Measurements from ENCODE around the gene LIMS2. TPM values are rescaled to one million over a fixed set of nuclear protein-coding genes. Genes with fewer than 3 reads are reported as not detected.

LIMS2 gene
- total RNA-seq, 4 donors from 2014 or later = 99.2 to 342 (median 175) TPM

DNA sequence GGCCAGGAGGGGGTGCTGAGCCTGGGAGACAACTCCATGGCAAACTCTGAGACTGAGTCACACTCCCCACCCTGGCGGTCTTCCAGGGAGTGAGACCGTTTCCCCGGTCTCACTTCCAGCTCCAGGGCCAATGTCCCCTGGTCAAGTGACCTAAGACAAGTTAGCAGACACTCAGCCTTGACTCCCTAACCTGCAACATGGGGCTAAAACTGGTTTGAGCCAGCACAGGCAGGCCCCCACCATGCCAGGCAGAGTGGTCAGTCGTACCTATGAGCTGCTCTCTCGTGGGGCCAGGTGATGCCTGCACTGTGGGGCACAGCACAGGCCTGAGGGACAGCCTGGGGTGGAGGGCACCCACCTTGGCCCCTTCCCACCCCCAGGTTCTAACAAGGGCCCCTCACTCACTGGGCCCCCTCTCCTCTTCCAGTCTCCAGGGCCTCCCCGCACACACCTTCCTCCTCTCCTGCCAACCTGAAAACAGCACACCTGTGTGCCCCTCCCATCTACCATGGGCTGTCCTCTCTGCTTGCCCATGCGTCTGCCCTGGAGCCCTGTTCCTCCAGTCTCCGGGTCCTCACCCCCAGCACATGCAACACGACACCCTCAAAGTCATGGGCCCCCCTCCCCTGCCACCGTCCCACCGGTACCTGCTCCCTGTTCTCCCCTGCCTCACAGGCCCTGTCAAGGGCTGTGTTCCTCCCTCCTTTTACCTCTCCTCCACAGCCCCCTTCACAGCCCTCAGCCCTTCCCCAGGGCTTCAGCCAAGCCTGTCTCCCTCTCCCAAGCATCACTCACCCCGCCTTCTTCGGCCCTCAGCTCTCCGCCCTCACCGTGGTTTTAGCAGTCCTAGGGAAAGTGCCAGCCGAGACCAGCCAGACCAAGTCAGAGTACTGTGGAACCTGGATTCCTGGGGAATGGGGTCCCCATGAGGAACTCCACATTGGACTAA lies 27.8 kb downstream of the LIMS2 start:
- Histone ChIP-seq H3K36me3 (peaks cover 0 to 64% (median 38%) of the 10 kb centered on the region in 4 donors), H3K27me3 (no peaks in the 10 kb centered on the region), H3K9me3 (no peaks in the 10 kb centered on the region), H3K4me3 (no peak overlapping the region), H3K4me1 (peaks cover 94 to 100% (median 98%) of the 10 kb centered on the region in 4 donors), H3K27ac (replicated peaks in 1 of 4) (peak overlapping the region; percentile 79 to 84 (median 80))
- intact Hi-C loops (cut with DNase I) = loop anchor here (5.0 kb wide), 1 partner anchor 35 kb away; no protein-coding TSS in a partner anchor
- no peak for DNase-seq (ENCODE audit: extremely low spot score)
- WGBS = 59% methylated on average over 9 of the region's 16 CpGs
- no peak for TF ChIP-seq POLR2A (IDR thresholded peaks at IDR 0.05; ENCODE audit: low read depth)
- peak in 1 of 2 donors; percentile 35 for TF ChIP-seq POLR2AphosphoS5 (IDR thresholded peaks at IDR 0.05)
- TF ChIP-seq, protein P1, sequence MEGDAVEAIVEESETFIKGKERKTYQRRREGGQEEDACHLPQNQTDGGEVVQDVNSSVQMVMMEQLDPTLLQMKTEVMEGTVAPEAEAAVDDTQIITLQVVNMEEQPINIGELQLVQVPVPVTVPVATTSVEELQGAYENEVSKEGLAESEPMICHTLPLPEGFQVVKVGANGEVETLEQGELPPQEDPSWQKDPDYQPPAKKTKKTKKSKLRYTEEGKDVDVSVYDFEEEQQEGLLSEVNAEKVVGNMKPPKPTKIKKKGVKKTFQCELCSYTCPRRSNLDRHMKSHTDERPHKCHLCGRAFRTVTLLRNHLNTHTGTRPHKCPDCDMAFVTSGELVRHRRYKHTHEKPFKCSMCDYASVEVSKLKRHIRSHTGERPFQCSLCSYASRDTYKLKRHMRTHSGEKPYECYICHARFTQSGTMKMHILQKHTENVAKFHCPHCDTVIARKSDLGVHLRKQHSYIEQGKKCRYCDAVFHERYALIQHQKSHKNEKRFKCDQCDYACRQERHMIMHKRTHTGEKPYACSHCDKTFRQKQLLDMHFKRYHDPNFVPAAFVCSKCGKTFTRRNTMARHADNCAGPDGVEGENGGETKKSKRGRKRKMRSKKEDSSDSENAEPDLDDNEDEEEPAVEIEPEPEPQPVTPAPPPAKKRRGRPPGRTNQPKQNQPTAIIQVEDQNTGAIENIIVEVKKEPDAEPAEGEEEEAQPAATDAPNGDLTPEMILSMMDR (IDR thresholded peaks at IDR 0.05) = no peak

DNA sequence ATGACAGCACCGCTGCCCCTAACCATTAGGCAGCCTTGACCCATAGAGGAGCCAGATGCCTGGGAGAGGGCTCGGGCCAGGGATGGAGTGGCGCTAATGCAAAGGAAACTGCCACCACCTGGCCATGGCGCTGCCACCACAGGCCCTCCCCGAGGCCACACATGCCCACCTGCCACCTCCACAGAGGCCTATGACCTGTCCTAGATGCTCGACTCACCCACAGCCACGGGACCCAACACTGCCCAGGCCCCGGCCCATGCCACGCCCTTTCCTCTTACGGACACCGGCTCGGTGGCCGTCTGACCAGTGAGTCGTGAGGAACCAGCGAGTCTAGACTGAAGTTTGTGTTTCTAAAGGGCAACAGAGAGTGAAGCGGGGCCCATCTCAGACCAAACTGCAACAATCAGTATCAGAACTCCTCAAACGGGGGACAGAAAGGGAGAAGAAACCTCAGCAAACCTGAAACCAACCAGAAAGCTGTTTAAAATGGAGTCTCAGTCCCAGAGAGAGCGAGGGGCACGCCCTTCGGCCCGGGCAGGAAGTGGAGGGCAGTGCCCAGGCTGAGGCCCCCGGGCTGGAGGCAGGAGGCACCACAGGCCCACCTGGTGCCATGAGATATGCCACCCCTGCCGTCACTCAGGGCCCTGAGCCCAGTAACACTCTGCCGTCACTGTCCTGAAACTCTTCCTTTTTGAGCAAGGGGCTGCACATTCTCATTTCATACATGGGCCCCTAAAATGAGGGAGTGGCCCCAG lies 28.7 kb downstream of the LIMS2 start:
- 49% methylated on average over 4 of the region's 24 CpGs for whole genome bisulfite sequencing
- peaks cover 0 to 70% (median 45%) of the 10 kb centered on the region in 4 donors for H3K36me3 ChIP-seq
- no peak overlapping the region for H3K4me3 ChIP-seq
- no peak for TF ChIP-seq EP300 (IDR thresholded peaks at IDR 0.05)
- TF ChIP-seq POLR2A (IDR thresholded peaks at IDR 0.05; ENCODE audit: low read depth) = no peak
- no peak for TF ChIP-seq POLR2AphosphoS5 (IDR thresholded peaks at IDR 0.05)
- TF ChIP-seq, protein P1 (IDR thresholded peaks at IDR 0.05) = no peak
- no peaks in the 10 kb centered on the region for H3K9me3 ChIP-seq
- peaks cover 94 to 100% (median 98%) of the 10 kb centered on the region in 4 donors for H3K4me1 ChIP-seq
- DNase-seq (ENCODE audit: extremely low spot score) = no peak
- no peaks in the 10 kb centered on the region for H3K27me3 ChIP-seq
- intact Hi-C loops (cut with DNase I) = loop anchor here (5.0 kb wide), 1 partner anchor 36 kb away; no protein-coding TSS in a partner anchor
- peak overlapping the region; percentile 79 to 84 (median 80) for H3K27ac ChIP-seq (replicated peaks in 1 of 4)

DNA sequence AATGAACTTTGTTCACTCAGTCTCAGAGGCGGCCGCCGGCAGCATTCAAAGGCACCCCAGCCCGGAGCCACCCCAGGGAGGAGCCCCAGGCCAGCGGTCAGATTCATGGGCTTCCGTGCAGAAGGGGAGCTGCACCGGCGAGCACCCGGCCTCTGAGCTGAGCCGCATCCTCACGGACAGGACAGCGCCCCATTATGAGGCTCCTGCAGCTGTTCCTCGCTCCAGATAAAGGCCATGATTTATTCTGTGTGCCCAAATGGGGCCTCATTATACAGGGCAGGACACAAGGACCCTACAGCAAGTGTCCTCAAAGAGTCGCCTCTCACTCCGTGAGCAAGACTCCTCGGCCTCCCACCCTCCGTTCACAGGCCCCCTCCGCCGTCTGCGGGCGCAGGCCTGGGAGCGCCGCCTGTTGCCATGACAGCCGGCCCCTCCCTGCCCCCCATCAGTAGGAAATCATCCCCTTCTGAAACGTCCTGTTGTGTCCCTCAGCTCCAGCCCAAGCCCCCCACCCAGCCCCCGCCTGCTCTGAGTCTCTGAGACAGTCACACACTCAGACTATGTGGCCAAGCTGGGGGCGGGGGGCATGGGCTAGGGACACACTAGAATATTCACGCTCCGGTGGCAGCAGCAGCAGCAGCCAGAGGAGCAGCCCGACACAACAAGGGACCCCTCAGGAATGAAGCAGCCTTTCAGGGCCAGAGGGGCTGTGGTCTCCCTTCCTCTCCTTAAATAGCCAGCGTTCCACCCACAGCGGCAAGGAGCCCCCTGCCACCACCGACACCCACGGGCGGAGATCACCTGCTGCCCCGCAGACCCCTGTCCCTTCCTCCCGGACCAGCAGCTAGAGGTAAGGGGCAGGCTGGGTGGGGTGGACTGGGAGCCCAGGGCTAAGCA lies 29.7 kb downstream of the LIMS2 start, which contains the start of gene GPR17:
TSS of gene GPR17 (plus strand) at position 759 of the 897 bp plus-strand sequence. CDS start 4,583 bp downstream, outside the sequence.
- Histone ChIP-seq H3K4me3 (no peak within 1 kb of the TSS), H3K27ac (replicated peaks in 1 of 4) (peak within 1 kb of the TSS; percentile 79 to 84 (median 80)), H3K27me3 (no peaks in the 10 kb centered on the region), H3K36me3 (peaks cover 7 to 74% (median 48%) of the 10 kb centered on the region in 4 donors), H3K4me1 (peaks cover 92 to 100% (median 98%) of the 10 kb centered on the region in 4 donors), H3K9me3 (no peaks in the 10 kb centered on the region)
- intact Hi-C loops (cut with DNase I) = loop anchor here (5.0 kb wide), 1 partner anchor 37 kb away; no protein-coding TSS in a partner anchor
- no peak for DNase-seq (ENCODE audit: extremely low spot score)
- TF ChIP-seq POLR2AphosphoS5 (IDR thresholded peaks at IDR 0.05) (no peak), POLR2A (IDR thresholded peaks at IDR 0.05; ENCODE audit: low read depth) (no peak), EP300 (IDR thresholded peaks at IDR 0.05) (no peak)
- TF ChIP-seq, protein P1 (IDR thresholded peaks at IDR 0.05) = no peak
- WGBS = 74% methylated on average over 30 of the region's 37 CpGs

DNA sequence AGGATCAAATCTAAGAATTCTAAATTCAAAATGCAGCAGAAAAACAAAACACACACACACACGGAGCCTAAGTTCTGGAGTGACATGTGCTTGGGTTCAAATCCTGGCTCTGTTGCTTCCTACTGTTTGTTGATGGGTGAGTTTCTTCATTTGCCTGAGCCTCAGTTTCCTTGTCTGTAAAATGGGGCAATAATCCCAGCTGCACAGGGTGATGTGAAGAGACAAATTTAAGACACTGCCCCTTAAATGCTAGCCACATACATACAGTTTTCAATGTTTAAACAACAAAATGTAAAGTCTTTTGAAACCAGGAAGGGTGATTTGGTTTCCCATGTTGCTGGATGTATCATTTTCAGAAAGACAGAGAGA lies 30.3 kb downstream of the LIMS2 start:
- no peaks in the 10 kb centered on the region for H3K9me3 ChIP-seq
- no peak overlapping the region for H3K4me3 ChIP-seq
- H3K27me3 ChIP-seq = no peaks in the 10 kb centered on the region
- H3K4me1 ChIP-seq = peaks cover 92 to 100% (median 98%) of the 10 kb centered on the region in 4 donors
- WGBS = 56% methylated on average over 1 of the region's 1 CpG
- no peak for DNase-seq (ENCODE audit: extremely low spot score)
- peaks cover 13 to 76% (median 52%) of the 10 kb centered on the region in 4 donors for H3K36me3 ChIP-seq
- intact Hi-C loops (cut with DNase I) = loop anchor here (5.0 kb wide), 1 partner anchor 37 kb away; no protein-coding TSS in a partner anchor
- peak overlapping the region; percentile 79 to 84 (median 80) for H3K27ac ChIP-seq (replicated peaks in 1 of 4)
- TF ChIP-seq POLR2A (IDR thresholded peaks at IDR 0.05; ENCODE audit: low read depth) (no peak), POLR2AphosphoS5 (IDR thresholded peaks at IDR 0.05) (no peak)
- TF ChIP-seq, protein P1 (IDR thresholded peaks at IDR 0.05) = no peak
